Measurements from ENCODE around the gene DPM1.

DPM1 gene

GRCh38 chr20:50928469-50928868 is 29.9 kb downstream of the DPM1 start:
- Histone ChIP-seq H3K4me3 (ENCODE audit: low read depth in 1 of 2, low read length in 1 of 2) (no peak overlapping the region), H3K27me3 (no peaks in the 10 kb centered on the region), H3K36me3 (peaks cover 7% of the 10 kb centered on the region), H3K4me1 (ENCODE audit: control insufficient read depth in 1 of 2, insufficient read depth in 1 of 2, low read depth in 1 of 2, low read length in 1 of 2) (peaks cover 24 to 52% of the 10 kb centered on the region in 2 experiments), H3K9me3 (no peaks in the 10 kb centered on the region), H3K27ac (peak overlapping the region; percentile 94)
- TF ChIP-seq CTCF (IDR thresholded peaks at IDR 0.05): peak; percentile 9

- Histone ChIP-seq H3K4me1 (ENCODE audit: control insufficient read depth in 1 of 2, insufficient read depth in 1 of 2, low read depth in 1 of 2, low read length in 1 of 2) (peaks cover 25 to 46% of the 10 kb centered on the region in 2 experiments), H3K27ac (no peak overlapping the region), H3K27me3 (no peaks in the 10 kb centered on the region), H3K4me3 (ENCODE audit: low read depth in 1 of 2, low read length in 1 of 2) (no peak overlapping the region), H3K36me3 (no peaks in the 10 kb centered on the region), H3K9me3 (no peaks in the 10 kb centered on the region)
- no peak for TF ChIP-seq CTCF (IDR thresholded peaks at IDR 0.05)
Observed at GRCh38 chr20:50926530-50926929, 31.8 kb downstream of the DPM1 start.

GRCh38 chr20:50924261-50924920 is 33.9 kb downstream of the DPM1 start:
- Histone ChIP-seq H3K4me1 (ENCODE audit: control insufficient read depth in 1 of 2, insufficient read depth in 1 of 2, low read depth in 1 of 2, low read length in 1 of 2) (peaks cover 21 to 35% of the 10 kb centered on the region in 2 experiments), H3K27ac (no peak overlapping the region), H3K36me3 (peaks cover 4% of the 10 kb centered on the region), H3K4me3 (ENCODE audit: low read depth in 1 of 2, low read length in 1 of 2) (no peak overlapping the region), H3K9me3 (no peaks in the 10 kb centered on the region), H3K27me3 (no peaks in the 10 kb centered on the region)
- TF ChIP-seq CTCF (IDR thresholded peaks at IDR 0.05): no peak

- Histone ChIP-seq H3K27ac (no peak overlapping the region), H3K4me1 (ENCODE audit: control insufficient read depth in 1 of 2, insufficient read depth in 1 of 2, low read depth in 1 of 2, low read length in 1 of 2) (peaks cover 15 to 18% of the 10 kb centered on the region in 2 experiments), H3K36me3 (peaks cover 6% of the 10 kb centered on the region), H3K4me3 (ENCODE audit: low read depth in 1 of 2, low read length in 1 of 2) (no peak overlapping the region), H3K27me3 (no peaks in the 10 kb centered on the region), H3K9me3 (no peaks in the 10 kb centered on the region)
- TF ChIP-seq CTCF (IDR thresholded peaks at IDR 0.05): no peak
Observed at GRCh38 chr20:50921803-50922501, 36.4 kb downstream of the DPM1 start.

- peaks cover 11 to 15% of the 10 kb centered on the region in 2 experiments for H3K4me1 ChIP-seq (ENCODE audit: control insufficient read depth in 1 of 2, insufficient read depth in 1 of 2, low read depth in 1 of 2, low read length in 1 of 2)
- H3K27ac ChIP-seq: no peak overlapping the region
- no peak for TF ChIP-seq CTCF (IDR thresholded peaks at IDR 0.05)
Observed at GRCh38 chr20:50920997-50921396, 37.3 kb downstream of the DPM1 start.

More at GRCh38 chr20:50920997-50921396, 37.3 kb downstream of the DPM1 start:
- Histone ChIP-seq H3K9me3 (no peaks in the 10 kb centered on the region), H3K27me3 (no peaks in the 10 kb centered on the region), H3K4me3 (ENCODE audit: low read depth in 1 of 2, low read length in 1 of 2) (no peak overlapping the region), H3K36me3 (peaks cover 6% of the 10 kb centered on the region)

Data from neutrophil (primary cell).